ENCODE measurements around the gene ZNF367.
A peak's percentile ranks its signal among the peaks of the same experiment; 100 is the strongest.

ZNF367 gene

DNA sequence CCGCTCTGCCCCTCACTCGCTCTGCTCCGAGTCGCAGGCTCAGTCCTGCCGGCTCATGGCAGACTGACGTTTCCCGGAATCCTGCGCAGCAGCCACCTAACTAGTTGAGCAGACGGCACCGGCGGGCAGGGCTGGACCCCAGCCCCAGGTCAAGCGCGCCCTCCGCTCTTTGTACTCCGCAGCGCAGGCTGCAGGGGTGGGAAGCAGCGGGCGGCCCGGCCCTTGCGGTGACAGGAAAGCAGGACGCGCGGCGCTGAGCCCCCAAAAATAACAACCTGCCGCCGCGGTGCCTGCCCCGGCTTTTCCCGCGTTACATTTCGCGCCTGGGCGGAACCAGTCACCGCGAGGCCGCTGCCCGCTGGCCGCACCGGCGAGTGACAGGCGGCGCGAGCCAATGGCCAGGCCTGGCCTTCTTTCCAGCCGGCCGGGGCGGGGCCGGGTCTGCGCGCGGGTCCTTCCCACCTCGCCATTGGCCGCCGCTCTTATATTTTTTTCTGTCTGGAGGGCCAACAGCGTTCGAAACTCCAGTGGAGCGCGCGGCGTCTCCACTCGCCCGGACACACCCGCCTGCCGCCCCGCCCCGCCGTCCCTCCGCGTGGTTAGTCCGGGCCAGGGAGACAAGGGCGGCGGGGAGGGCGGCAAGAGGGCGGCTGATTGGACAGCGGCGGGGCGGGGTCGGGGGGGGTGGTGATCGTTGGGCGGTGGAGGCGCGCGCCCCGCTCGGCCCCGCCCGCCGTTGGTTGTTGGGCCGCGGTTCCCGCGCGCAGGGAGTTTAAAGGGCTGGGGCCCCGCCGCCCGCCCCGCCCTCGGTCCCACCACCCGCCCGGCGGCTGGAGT, at the start of gene ZNF367:
TSS of gene ZNF367 (minus strand) at position 288 of the 837 bp plus-strand sequence. CDS start 338 bp downstream, outside the sequence.
- no peak for TF ChIP-seq ESRRG (CRISPR knock-in tag; IDR thresholded peaks at IDR 0.05)
- peak; percentile 85 for ATAC-seq

DNA sequence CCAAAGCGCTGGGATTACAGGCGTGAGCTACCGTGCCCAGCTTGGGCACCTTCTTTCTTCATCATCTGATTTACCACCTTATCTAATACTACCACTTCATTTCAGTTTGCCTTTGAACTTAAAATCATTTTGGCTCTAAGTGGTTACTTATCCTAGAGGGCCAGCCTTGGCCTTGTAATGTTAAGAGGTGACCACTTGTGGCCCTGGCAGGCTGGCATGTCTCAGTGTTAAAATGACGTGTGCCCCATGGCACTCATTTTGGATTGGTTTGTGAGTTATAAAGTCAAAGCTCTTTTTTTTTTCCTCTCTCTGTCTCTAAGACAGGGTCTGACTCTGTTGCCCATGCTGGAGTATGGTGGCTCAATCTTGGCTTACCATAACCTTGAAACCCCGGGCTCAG, 49.6 kb upstream of the ZNF367 start:
- no peak for ATAC-seq
- TF ChIP-seq, protein P1, sequence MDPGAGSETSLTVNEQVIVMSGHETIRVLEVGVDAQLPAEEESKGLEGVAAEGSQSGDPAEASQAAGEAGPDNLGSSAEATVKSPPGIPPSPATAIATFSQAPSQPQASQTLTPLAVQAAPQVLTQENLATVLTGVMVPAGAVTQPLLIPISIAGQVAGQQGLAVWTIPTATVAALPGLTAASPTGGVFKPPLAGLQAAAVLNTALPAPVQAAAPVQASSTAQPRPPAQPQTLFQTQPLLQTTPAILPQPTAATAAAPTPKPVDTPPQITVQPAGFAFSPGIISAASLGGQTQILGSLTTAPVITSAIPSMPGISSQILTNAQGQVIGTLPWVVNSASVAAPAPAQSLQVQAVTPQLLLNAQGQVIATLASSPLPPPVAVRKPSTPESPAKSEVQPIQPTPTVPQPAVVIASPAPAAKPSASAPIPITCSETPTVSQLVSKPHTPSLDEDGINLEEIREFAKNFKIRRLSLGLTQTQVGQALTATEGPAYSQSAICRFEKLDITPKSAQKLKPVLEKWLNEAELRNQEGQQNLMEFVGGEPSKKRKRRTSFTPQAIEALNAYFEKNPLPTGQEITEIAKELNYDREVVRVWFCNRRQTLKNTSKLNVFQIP (CRISPR knock-in tag; IDR thresholded peaks at IDR 0.05; ENCODE audit: borderline replicate concordance, low read depth) = no peak
- TF ChIP-seq TOX (CRISPR knock-in tag; IDR thresholded peaks at IDR 0.05; ENCODE audit: borderline replicate concordance) (no peak), SNAI2 (CRISPR knock-in tag; IDR thresholded peaks at IDR 0.05) (no peak), ESRRG (CRISPR knock-in tag; IDR thresholded peaks at IDR 0.05) (no peak), OSR1 (CRISPR knock-in tag; IDR thresholded peaks at IDR 0.05) (no peak)

- ATAC-seq = no peak
- TF ChIP-seq ZNF8 (CRISPR knock-in tag; IDR thresholded peaks at IDR 0.05) (no peak), ZFP3 (CRISPR knock-in tag; IDR thresholded peaks at IDR 0.05) (no peak)
Measured at GRCh38 chr9:96464426-96464825, 46.3 kb upstream of the ZNF367 start.

DNA sequence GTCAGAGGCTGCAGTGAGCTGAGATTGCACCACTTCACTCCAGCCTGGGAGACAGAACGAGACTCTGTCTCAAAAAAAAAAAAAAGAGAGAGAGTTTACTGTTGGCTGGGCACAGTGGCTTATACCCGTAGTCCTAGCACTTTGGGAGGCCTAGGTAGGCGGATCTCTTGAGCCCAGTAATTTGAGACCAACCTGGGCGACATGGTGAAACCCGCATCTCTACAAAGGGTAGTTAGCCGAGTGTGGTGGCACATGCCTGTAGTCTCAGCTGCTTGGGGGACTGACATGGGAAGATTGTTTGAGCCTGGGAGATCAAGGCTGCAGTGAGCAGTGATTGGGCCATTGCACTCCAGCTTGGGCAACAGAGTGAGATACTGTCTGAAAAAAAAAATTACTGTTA, 44.4 kb upstream of the ZNF367 start:
- TF ChIP-seq TCF4 (CRISPR knock-in tag; IDR thresholded peaks at IDR 0.05; ENCODE audit: borderline replicate concordance) = no peak
- no peak for TF ChIP-seq ZNF70 (CRISPR knock-in tag; IDR thresholded peaks at IDR 0.05)
- TF ChIP-seq, protein P1 (CRISPR knock-in tag; IDR thresholded peaks at IDR 0.05; ENCODE audit: borderline replicate concordance, low read depth) = no peak
- TF ChIP-seq OSR1 (CRISPR knock-in tag; IDR thresholded peaks at IDR 0.05) = no peak
- no peak for TF ChIP-seq RARB (CRISPR knock-in tag; IDR thresholded peaks at IDR 0.05)
- no peak for TF ChIP-seq ESRRG (CRISPR knock-in tag; IDR thresholded peaks at IDR 0.05)
- TF ChIP-seq ZFP30 (CRISPR knock-in tag; IDR thresholded peaks at IDR 0.05) = no peak
- TF ChIP-seq ARNTL (CRISPR knock-in tag; IDR thresholded peaks at IDR 0.05; ENCODE audit: borderline replicate concordance, low read depth) = no peak
- TF ChIP-seq BACH2 (CRISPR knock-in tag; IDR thresholded peaks at IDR 0.05; ENCODE audit: borderline replicate concordance) = no peak
- TF ChIP-seq PATZ1 (CRISPR knock-in tag; IDR thresholded peaks at IDR 0.05; ENCODE audit: borderline replicate concordance) = no peak
- TF ChIP-seq SNAI2 (CRISPR knock-in tag; IDR thresholded peaks at IDR 0.05) = no peak
- TF ChIP-seq, protein P2, sequence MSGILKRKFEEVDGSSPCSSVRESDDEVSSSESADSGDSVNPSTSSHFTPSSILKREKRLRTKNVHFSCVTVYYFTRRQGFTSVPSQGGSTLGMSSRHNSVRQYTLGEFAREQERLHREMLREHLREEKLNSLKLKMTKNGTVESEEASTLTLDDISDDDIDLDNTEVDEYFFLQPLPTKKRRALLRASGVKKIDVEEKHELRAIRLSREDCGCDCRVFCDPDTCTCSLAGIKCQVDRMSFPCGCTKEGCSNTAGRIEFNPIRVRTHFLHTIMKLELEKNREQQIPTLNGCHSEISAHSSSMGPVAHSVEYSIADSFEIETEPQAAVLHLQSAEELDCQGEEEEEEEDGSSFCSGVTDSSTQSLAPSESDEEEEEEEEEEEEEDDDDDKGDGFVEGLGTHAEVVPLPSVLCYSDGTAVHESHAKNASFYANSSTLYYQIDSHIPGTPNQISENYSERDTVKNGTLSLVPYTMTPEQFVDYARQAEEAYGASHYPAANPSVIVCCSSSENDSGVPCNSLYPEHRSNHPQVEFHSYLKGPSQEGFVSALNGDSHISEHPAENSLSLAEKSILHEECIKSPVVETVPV (CRISPR knock-in tag; IDR thresholded peaks at IDR 0.05) = no peak
- no peak for TF ChIP-seq CSDC2 (CRISPR knock-in tag; IDR thresholded peaks at IDR 0.05)
- no peak for TF ChIP-seq PPARA (CRISPR knock-in tag; IDR thresholded peaks at IDR 0.05; ENCODE audit: borderline replicate concordance)
- TF ChIP-seq ZFP3 (CRISPR knock-in tag; IDR thresholded peaks at IDR 0.05) = no peak
- no peak for TF ChIP-seq ZNF8 (CRISPR knock-in tag; IDR thresholded peaks at IDR 0.05)
- no peak for TF ChIP-seq TOX (CRISPR knock-in tag; IDR thresholded peaks at IDR 0.05; ENCODE audit: borderline replicate concordance)
- no peak for ATAC-seq

GRCh38 chr9:96461336-96461735, 43.2 kb upstream of the ZNF367 start:
- ATAC-seq = no peak
- no peak for TF ChIP-seq ZFP30 (CRISPR knock-in tag; IDR thresholded peaks at IDR 0.05)
- TF ChIP-seq ARNTL (CRISPR knock-in tag; IDR thresholded peaks at IDR 0.05; ENCODE audit: borderline replicate concordance, low read depth) = no peak
- TF ChIP-seq ESRRG (CRISPR knock-in tag; IDR thresholded peaks at IDR 0.05) = no peak
- TF ChIP-seq SNAI2 (CRISPR knock-in tag; IDR thresholded peaks at IDR 0.05) = no peak
- TF ChIP-seq GLIS3 (CRISPR knock-in tag; IDR thresholded peaks at IDR 0.05) = no peak
- TF ChIP-seq PATZ1 (CRISPR knock-in tag; IDR thresholded peaks at IDR 0.05; ENCODE audit: borderline replicate concordance) = no peak
- TF ChIP-seq, protein P3, sequence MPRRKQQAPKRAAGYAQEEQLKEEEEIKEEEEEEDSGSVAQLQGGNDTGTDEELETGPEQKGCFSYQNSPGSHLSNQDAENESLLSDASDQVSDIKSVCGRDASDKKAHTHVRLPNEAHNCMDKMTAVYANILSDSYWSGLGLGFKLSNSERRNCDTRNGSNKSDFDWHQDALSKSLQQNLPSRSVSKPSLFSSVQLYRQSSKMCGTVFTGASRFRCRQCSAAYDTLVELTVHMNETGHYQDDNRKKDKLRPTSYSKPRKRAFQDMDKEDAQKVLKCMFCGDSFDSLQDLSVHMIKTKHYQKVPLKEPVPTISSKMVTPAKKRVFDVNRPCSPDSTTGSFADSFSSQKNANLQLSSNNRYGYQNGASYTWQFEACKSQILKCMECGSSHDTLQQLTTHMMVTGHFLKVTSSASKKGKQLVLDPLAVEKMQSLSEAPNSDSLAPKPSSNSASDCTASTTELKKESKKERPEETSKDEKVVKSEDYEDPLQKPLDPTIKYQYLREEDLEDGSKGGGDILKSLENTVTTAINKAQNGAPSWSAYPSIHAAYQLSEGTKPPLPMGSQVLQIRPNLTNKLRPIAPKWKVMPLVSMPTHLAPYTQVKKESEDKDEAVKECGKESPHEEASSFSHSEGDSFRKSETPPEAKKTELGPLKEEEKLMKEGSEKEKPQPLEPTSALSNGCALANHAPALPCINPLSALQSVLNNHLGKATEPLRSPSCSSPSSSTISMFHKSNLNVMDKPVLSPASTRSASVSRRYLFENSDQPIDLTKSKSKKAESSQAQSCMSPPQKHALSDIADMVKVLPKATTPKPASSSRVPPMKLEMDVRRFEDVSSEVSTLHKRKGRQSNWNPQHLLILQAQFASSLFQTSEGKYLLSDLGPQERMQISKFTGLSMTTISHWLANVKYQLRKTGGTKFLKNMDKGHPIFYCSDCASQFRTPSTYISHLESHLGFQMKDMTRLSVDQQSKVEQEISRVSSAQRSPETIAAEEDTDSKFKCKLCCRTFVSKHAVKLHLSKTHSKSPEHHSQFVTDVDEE (CRISPR knock-in tag; IDR thresholded peaks at IDR 0.05) = no peak
- TF ChIP-seq ZNF8 (CRISPR knock-in tag; IDR thresholded peaks at IDR 0.05) = no peak
- TF ChIP-seq, protein P1 (CRISPR knock-in tag; IDR thresholded peaks at IDR 0.05; ENCODE audit: borderline replicate concordance, low read depth) = no peak

Data from SK-N-SH treated with all-trans-retinoic acid at 6 μM for 48 hours (cell line).